Measurements from ENCODE around the gene LRCH1. TPM values are rescaled to one million over a fixed set of nuclear protein-coding genes. Genes with fewer than 3 reads are reported as not detected.

The LRCH1 gene
- polyA plus RNA-seq, 1 donor (not counting 4 experiments of a cell fraction or from before 2014, with no cell fraction given): 16.2 TPM

DNA sequence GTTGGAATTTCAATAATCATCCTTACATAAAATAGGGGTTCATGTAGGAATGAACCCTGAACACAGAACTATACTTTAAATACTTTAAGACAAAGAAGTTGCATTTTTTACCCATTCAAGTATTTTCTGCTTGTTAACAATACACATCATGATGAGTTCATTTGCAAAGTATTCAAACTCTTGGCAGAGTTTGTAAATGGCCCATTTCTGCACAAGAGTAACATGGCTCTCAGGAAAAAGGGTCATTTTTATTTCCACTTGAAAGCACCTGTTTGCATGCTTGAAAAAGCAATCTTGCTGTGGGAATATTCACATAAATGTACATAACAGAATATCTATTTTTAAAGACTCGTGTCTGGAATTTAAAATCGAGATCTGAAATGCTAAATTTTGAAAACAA, 225.9 kb downstream of the LRCH1 start:
- Histone ChIP-seq H3K27ac (ENCODE audit: control insufficient read depth, insufficient read depth, low read length) (no peak overlapping the region), H3K4me1 (ENCODE audit: control insufficient read depth, extremely low read depth, insufficient read depth, low read length) (no peaks in the 10 kb centered on the region), H3K4me2 (ENCODE audit: control insufficient read depth, extremely low read depth, insufficient read depth, low read depth, low read length) (no peak overlapping the region), H3K9me3 (ENCODE audit: control insufficient read depth, low read depth, low read length) (no peaks in the 10 kb centered on the region), H3K79me2 (ENCODE audit: control insufficient read depth, insufficient read depth, low read length) (no peaks in the 10 kb centered on the region), H3K36me3 (ENCODE audit: control insufficient read depth in 2 of 2, extremely low read depth in 1 of 2, insufficient read depth in 2 of 2, low read length in 2 of 2) (peaks cover 7 to 10% of the 10 kb centered on the region in 2 experiments), H4K20me1 (ENCODE audit: control insufficient read depth, extremely low read depth, insufficient read depth, low read length) (no peaks in the 10 kb centered on the region), H3K27me3 (ENCODE audit: control insufficient read depth, extremely low read depth, insufficient read depth, low read length) (no peaks in the 10 kb centered on the region), H3K4me3 (ENCODE audit: control insufficient read depth in 2 of 3, extremely low read depth in 1 of 3, insufficient read depth in 2 of 3, low read depth in 1 of 3, low read length in 3 of 3) (no peak overlapping the region), H2AFZ (ENCODE audit: control insufficient read depth, low read length) (no peak overlapping the region), H3K9ac (ENCODE audit: control insufficient read depth, extremely low read depth, insufficient read depth, low read length) (no peak overlapping the region), H3K9me1 (ENCODE audit: control insufficient read depth, extremely low read depth, insufficient read depth, low read length) (no peaks in the 10 kb centered on the region)
- DNase-seq (ENCODE audit: low read depth, low spot score): no peak
- TF ChIP-seq, protein P1, sequence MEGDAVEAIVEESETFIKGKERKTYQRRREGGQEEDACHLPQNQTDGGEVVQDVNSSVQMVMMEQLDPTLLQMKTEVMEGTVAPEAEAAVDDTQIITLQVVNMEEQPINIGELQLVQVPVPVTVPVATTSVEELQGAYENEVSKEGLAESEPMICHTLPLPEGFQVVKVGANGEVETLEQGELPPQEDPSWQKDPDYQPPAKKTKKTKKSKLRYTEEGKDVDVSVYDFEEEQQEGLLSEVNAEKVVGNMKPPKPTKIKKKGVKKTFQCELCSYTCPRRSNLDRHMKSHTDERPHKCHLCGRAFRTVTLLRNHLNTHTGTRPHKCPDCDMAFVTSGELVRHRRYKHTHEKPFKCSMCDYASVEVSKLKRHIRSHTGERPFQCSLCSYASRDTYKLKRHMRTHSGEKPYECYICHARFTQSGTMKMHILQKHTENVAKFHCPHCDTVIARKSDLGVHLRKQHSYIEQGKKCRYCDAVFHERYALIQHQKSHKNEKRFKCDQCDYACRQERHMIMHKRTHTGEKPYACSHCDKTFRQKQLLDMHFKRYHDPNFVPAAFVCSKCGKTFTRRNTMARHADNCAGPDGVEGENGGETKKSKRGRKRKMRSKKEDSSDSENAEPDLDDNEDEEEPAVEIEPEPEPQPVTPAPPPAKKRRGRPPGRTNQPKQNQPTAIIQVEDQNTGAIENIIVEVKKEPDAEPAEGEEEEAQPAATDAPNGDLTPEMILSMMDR (optimal IDR thresholded peaks at IDR 0.05 in 1 of 3, IDR thresholded peaks at IDR 0.05 in 1 of 3, conservative IDR thresholded peaks at IDR 0.05 in 1 of 3; ENCODE audit: extremely low read depth in 1 of 3, insufficient read depth in 2 of 3, low read length in 3 of 3): no peak
- no peak for TF ChIP-seq EZH2 (IDR thresholded peaks at IDR 0.05; ENCODE audit: low read length)
- no peak for FAIRE-seq
- dilution Hi-C loops (cut with MboI; ENCODE audit: extremely low pct_ligation_motif_present, low sequenced_read_pairs): no loop called here

DNA sequence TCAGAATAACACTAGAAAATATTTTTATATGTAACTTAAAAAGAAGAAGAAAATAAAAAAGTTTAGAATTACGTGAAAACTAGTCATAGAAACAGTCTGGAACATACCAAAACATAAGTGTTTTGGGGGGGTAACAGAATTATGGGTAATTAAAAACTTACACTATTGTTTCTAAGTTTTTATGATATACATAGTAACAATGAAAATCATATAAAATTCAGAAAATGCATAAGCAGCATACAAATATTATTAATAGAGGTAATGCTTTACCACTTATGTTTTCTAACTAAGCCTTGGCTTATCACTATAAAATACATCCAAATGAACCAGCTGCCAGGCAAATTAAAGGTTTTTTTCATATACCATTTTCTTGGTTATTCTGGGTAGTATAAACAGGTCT, 229.1 kb downstream of the LRCH1 start:
- DNase-seq (ENCODE audit: low read depth, low spot score): no peak
- Histone ChIP-seq H3K36me3 (ENCODE audit: control insufficient read depth in 2 of 2, extremely low read depth in 1 of 2, insufficient read depth in 2 of 2, low read length in 2 of 2) (peaks cover 3 to 7% of the 10 kb centered on the region in 2 experiments), H3K4me1 (ENCODE audit: control insufficient read depth, extremely low read depth, insufficient read depth, low read length) (no peaks in the 10 kb centered on the region), H3K9me1 (ENCODE audit: control insufficient read depth, extremely low read depth, insufficient read depth, low read length) (no peaks in the 10 kb centered on the region), H2AFZ (ENCODE audit: control insufficient read depth, low read length) (no peak overlapping the region), H3K27ac (ENCODE audit: control insufficient read depth, insufficient read depth, low read length) (no peak overlapping the region), H3K4me2 (ENCODE audit: control insufficient read depth, extremely low read depth, insufficient read depth, low read depth, low read length) (no peak overlapping the region), H3K79me2 (ENCODE audit: control insufficient read depth, insufficient read depth, low read length) (no peaks in the 10 kb centered on the region), H3K27me3 (ENCODE audit: control insufficient read depth, extremely low read depth, insufficient read depth, low read length) (no peaks in the 10 kb centered on the region), H3K9me3 (ENCODE audit: control insufficient read depth, low read depth, low read length) (no peaks in the 10 kb centered on the region), H4K20me1 (ENCODE audit: control insufficient read depth, extremely low read depth, insufficient read depth, low read length) (no peaks in the 10 kb centered on the region), H3K9ac (ENCODE audit: control insufficient read depth, extremely low read depth, insufficient read depth, low read length) (no peak overlapping the region), H3K4me3 (ENCODE audit: control insufficient read depth in 2 of 3, extremely low read depth in 1 of 3, insufficient read depth in 2 of 3, low read depth in 1 of 3, low read length in 3 of 3) (no peak overlapping the region)
- dilution Hi-C loops (cut with MboI; ENCODE audit: extremely low pct_ligation_motif_present, low sequenced_read_pairs): no loop called here
- TF ChIP-seq, protein P1 (optimal IDR thresholded peaks at IDR 0.05 in 1 of 3, IDR thresholded peaks at IDR 0.05 in 1 of 3, conservative IDR thresholded peaks at IDR 0.05 in 1 of 3; ENCODE audit: extremely low read depth in 1 of 3, insufficient read depth in 2 of 3, low read length in 3 of 3): no peak
- TF ChIP-seq EZH2 (IDR thresholded peaks at IDR 0.05; ENCODE audit: low read length): no peak
- no peak for FAIRE-seq
